ENCODE measurements around the gene VARS2.

Gene VARS2

DNA sequence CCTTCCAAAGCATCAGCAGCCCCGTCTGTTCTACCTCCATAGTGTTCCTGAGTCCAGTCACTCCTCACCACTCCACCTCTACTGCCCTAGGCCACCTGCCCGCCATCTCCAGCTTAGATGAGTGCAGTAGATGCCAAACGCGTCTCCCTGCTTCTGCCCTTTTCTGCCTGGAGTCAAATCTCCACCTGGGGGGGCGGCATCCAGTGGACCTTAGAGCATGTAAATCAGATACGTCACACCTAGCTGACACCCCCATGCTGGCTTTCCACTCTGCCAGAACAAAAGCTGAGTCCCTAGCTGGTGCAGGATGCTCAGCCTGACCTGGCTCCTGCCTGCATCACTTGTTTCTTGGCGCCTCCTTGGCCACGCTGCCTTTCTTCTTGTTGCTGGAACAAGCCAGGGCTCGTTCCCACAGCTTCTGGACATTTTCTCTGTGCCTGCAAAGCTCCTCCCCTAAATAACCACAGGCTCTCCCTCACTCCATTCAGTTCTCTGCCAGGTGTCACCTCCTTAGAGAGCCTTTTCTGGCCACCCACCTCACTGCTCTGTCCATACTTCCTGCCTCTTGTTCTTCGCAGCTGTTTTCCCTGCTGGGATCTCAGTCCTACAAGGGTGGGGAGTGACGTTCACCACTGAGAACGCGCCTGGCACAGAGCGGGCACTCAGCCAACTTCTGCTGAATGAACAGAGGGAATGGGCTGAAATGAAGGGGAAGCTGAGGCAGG lies 24.0 kb upstream of the VARS2 start:
- H3K9me3 Mint-ChIP-seq (ENCODE audit: low read depth), result no peaks in the 10 kb centered on the region
- H3K4me3 Mint-ChIP-seq, result no peak overlapping the region
- H3K36me3 Mint-ChIP-seq, result peaks cover 12% of the 10 kb centered on the region
- H3K27me3 Mint-ChIP-seq, result no peaks in the 10 kb centered on the region
- no peak overlapping the region for H3K27ac Mint-ChIP-seq
- peaks cover 20% of the 10 kb centered on the region for H3K4me1 Mint-ChIP-seq (ENCODE audit: low read depth)

GRCh38 chr6:30890646-30891449 lies 23.2 kb upstream of the VARS2 start:
- Mint-ChIP-seq H3K27me3 (no peaks in the 10 kb centered on the region), H3K36me3 (peaks cover 12% of the 10 kb centered on the region), H3K4me1 (ENCODE audit: low read depth) (peaks cover 13% of the 10 kb centered on the region), H3K9me3 (ENCODE audit: low read depth) (no peaks in the 10 kb centered on the region), H3K27ac (no peak overlapping the region), H3K4me3 (no peak overlapping the region)

DNA sequence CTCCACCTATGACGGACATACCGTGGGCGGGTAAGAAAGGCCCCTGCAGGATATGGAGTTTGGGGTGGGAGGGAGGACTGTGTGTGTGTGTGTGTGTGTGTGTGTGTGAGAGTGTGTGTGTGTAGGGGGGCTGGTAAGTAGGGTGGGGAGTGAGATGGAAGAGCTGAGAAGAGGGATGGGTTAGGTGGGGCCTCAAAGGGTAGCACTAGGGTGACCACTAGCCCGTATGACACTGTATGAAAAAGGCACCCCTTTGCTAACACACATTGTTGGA lies 22.7 kb upstream of the VARS2 start:
- peaks cover 7% of the 10 kb centered on the region for H3K4me1 Mint-ChIP-seq (ENCODE audit: low read depth)
- no peaks in the 10 kb centered on the region for H3K27me3 Mint-ChIP-seq
- no peak overlapping the region for H3K4me3 Mint-ChIP-seq
- H3K27ac Mint-ChIP-seq, result no peak overlapping the region
- H3K36me3 Mint-ChIP-seq, result peaks cover 12% of the 10 kb centered on the region
- no peaks in the 10 kb centered on the region for H3K9me3 Mint-ChIP-seq (ENCODE audit: low read depth)

- Mint-ChIP-seq H3K27me3 (no peaks in the 10 kb centered on the region), H3K36me3 (peaks cover 12% of the 10 kb centered on the region), H3K4me1 (ENCODE audit: low read depth) (peaks cover 2% of the 10 kb centered on the region), H3K27ac (no peak overlapping the region), H3K4me3 (no peak overlapping the region), H3K9me3 (ENCODE audit: low read depth) (no peaks in the 10 kb centered on the region)
Observed at GRCh38 chr6:30891816-30892538, 22.1 kb upstream of the VARS2 start.

DNA sequence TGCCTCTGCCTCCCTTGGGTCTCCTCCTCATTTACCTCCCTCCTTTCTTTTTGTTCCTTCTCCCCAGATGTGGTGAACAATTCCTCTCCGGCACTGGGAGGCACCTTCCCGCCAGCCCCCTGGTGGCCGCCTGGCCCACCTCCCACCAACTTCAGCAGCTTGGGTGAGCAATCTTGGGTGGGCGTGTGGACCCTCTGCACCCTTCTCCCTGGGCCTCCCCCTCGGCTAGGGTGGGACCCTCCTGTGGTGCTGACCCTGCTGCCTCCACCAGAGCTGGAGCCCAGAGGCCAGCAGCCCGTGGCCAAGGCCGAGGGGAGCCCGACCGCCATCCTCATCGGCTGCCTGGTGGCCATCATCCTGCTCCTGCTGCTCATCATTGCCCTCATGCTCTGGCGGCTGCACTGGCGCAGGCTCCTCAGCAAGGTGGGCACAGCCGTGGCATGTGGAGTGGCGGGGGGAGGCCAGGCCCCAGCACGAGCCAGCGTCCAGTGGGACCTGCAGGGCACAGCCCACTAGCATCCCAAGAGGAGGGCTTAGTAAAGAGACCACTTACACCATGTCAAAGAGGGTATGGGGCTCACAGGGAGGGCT lies 20.9 kb upstream of the VARS2 start:
- H3K9me3 Mint-ChIP-seq (ENCODE audit: low read depth), result no peaks in the 10 kb centered on the region
- no peak overlapping the region for H3K4me3 Mint-ChIP-seq
- H3K27ac Mint-ChIP-seq, result no peak overlapping the region
- H3K36me3 Mint-ChIP-seq, result peaks cover 13% of the 10 kb centered on the region
- no peaks in the 10 kb centered on the region for H3K27me3 Mint-ChIP-seq
- H3K4me1 Mint-ChIP-seq (ENCODE audit: low read depth), result peaks cover 2% of the 10 kb centered on the region

DNA sequence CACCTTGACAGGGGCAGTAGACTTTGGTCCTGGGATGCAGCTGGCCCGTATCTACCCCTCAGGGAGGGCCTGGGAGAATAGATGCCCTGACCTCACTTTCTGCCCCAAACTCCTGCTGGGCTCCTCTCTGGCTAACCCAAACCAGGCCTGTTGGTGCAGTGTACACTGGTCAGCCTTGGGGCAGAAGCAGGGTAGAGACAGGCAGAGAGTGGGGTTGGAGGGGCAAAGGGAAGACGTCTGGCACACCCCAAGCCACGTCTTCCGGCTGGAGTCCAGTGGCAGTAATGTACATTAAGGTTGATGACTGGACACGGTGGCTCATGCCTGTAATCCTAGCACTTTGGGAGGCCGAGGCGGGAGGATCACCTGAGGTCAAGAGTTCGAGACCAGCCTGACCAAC lies 20.4 kb upstream of the VARS2 start:
- H3K36me3 Mint-ChIP-seq, result peaks cover 13% of the 10 kb centered on the region

GRCh38 chr6:30894381-30894780 lies 19.7 kb upstream of the VARS2 start:
- H3K27ac Mint-ChIP-seq, result no peak overlapping the region
- peaks cover 13% of the 10 kb centered on the region for H3K36me3 Mint-ChIP-seq
- no peak overlapping the region for H3K4me3 Mint-ChIP-seq
- no peaks in the 10 kb centered on the region for H3K9me3 Mint-ChIP-seq (ENCODE audit: low read depth)
- peaks cover 2% of the 10 kb centered on the region for H3K4me1 Mint-ChIP-seq (ENCODE audit: low read depth)
- H3K27me3 Mint-ChIP-seq, result no peaks in the 10 kb centered on the region

More for the DNA sequence above, 20.4 kb upstream of the VARS2 start:
- Mint-ChIP-seq H3K4me3 (no peak overlapping the region), H3K27me3 (no peaks in the 10 kb centered on the region), H3K27ac (no peak overlapping the region), H3K4me1 (ENCODE audit: low read depth) (peaks cover 2% of the 10 kb centered on the region), H3K9me3 (ENCODE audit: low read depth) (no peaks in the 10 kb centered on the region)

GRCh38 chr6:30894935-30895334 lies 19.1 kb upstream of the VARS2 start:
- Mint-ChIP-seq H3K36me3 (peaks cover 13% of the 10 kb centered on the region), H3K4me3 (no peak overlapping the region), H3K9me3 (ENCODE audit: low read depth) (no peaks in the 10 kb centered on the region), H3K27me3 (no peaks in the 10 kb centered on the region), H3K4me1 (ENCODE audit: low read depth) (no peaks in the 10 kb centered on the region), H3K27ac (no peak overlapping the region)

- Mint-ChIP-seq H3K4me3 (no peak overlapping the region), H3K4me1 (ENCODE audit: low read depth) (no peaks in the 10 kb centered on the region), H3K27me3 (no peaks in the 10 kb centered on the region), H3K36me3 (peaks cover 13% of the 10 kb centered on the region), H3K9me3 (ENCODE audit: low read depth) (no peaks in the 10 kb centered on the region), H3K27ac (no peak overlapping the region)
Observed at GRCh38 chr6:30895343-30895742, 18.7 kb upstream of the VARS2 start.

DNA sequence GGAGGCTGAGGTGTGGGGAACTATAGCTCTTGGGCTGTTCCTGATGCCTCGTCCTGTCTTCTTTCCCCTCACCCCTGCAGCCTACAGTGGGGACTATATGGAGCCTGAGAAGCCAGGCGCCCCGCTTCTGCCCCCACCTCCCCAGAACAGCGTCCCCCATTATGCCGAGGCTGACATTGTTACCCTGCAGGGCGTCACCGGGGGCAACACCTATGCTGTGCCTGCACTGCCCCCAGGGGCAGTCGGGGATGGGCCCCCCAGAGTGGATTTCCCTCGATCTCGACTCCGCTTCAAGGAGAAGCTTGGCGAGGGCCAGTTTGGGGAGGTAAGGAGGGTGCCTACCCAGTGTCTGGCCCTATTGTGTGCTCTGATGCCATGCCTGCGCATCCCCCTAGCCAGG lies 17.5 kb upstream of the VARS2 start:
- Mint-ChIP-seq H3K27me3 (no peaks in the 10 kb centered on the region), H3K27ac (no peak overlapping the region), H3K36me3 (peaks cover 13% of the 10 kb centered on the region), H3K4me1 (ENCODE audit: low read depth) (no peaks in the 10 kb centered on the region), H3K4me3 (no peak overlapping the region), H3K9me3 (ENCODE audit: low read depth) (no peaks in the 10 kb centered on the region)

DNA sequence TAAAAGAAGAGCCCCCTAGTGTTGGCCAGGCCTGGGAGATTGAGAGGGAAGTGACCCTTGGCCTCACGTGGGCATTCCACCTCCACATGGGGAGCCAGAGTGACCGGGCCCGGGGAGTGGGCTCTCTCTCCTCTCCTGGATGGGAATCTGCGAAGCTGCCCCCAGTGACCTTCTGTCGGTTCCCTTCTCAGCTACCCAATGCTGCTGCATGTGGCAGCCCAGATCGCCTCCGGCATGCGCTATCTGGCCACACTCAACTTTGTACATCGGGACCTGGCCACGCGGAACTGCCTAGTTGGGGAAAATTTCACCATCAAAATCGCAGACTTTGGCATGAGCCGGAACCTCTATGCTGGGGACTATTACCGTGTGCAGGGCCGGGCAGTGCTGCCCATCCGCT lies 16.2 kb upstream of the VARS2 start:
- Mint-ChIP-seq H3K27me3 (no peaks in the 10 kb centered on the region), H3K4me1 (ENCODE audit: low read depth) (no peaks in the 10 kb centered on the region), H3K9me3 (ENCODE audit: low read depth) (no peaks in the 10 kb centered on the region), H3K36me3 (peaks cover 9% of the 10 kb centered on the region), H3K4me3 (no peak overlapping the region), H3K27ac (no peak overlapping the region)

GRCh38 chr6:30898750-30899360 lies 15.2 kb upstream of the VARS2 start:
- H3K9me3 Mint-ChIP-seq (ENCODE audit: low read depth), result no peaks in the 10 kb centered on the region
- peaks cover 9% of the 10 kb centered on the region for H3K36me3 Mint-ChIP-seq
- H3K27me3 Mint-ChIP-seq, result no peaks in the 10 kb centered on the region
- no peaks in the 10 kb centered on the region for H3K4me1 Mint-ChIP-seq (ENCODE audit: low read depth)
- no peak overlapping the region for H3K4me3 Mint-ChIP-seq
- no peak overlapping the region for H3K27ac Mint-ChIP-seq

- Mint-ChIP-seq H3K36me3 (peaks cover 4% of the 10 kb centered on the region), H3K4me1 (ENCODE audit: low read depth) (no peaks in the 10 kb centered on the region), H3K4me3 (no peak overlapping the region), H3K27ac (no peak overlapping the region), H3K9me3 (ENCODE audit: low read depth) (no peaks in the 10 kb centered on the region), H3K27me3 (no peaks in the 10 kb centered on the region)
Observed at GRCh38 chr6:30900863-30901417, 13.1 kb upstream of the VARS2 start.

DNA sequence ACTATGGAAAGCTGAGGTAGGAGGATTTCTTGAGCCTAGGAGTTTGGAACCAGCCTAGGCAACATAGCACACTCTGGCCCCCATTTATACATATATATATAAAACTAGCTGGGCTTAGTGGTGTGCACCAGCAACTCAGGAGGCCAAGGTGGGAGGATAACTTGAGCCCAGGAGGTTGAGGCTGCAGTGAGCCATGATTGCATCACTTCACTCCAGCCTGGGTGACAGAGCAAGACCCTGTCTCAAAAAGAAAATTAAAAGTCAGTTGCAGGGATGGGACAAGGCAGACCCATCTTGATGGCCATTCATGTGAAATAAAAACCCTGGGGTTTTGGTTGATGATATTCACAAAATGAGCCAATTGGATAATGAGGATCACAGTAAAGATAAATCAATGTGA lies 12.6 kb upstream of the VARS2 start:
- H3K27ac Mint-ChIP-seq, result no peak overlapping the region
- H3K9me3 Mint-ChIP-seq (ENCODE audit: low read depth), result no peaks in the 10 kb centered on the region
- no peaks in the 10 kb centered on the region for H3K4me1 Mint-ChIP-seq (ENCODE audit: low read depth)
- H3K27me3 Mint-ChIP-seq, result no peaks in the 10 kb centered on the region
- no peak overlapping the region for H3K4me3 Mint-ChIP-seq
- H3K36me3 Mint-ChIP-seq, result peaks cover 4% of the 10 kb centered on the region
